ENCODE data around the gene NMBR. TPM values are rescaled to one million over a fixed set of nuclear protein-coding genes. Genes with fewer than 3 reads are reported as not detected.

NMBR gene
- total and polyA plus RNA-seq, 2 of the 8 experiments (the other 6 are each of a cell fraction or from before 2014, with no cell fraction given), result 0.08 TPM; not detected in 1

GRCh38 chr6:142117366-142117765 lies 29.6 kb downstream of the NMBR start:
- Histone ChIP-seq H4K20me1 (replicated peaks in 1 of 2; ENCODE audit: control insufficient read depth in 1 of 2, insufficient read depth in 2 of 2, low read length in 2 of 2) (no peaks in the 10 kb centered on the region), H2BK15ac (ENCODE audit: low read length) (no peak overlapping the region), H2AK5ac (ENCODE audit: low read depth, low read length) (no peak overlapping the region), H2BK20ac (ENCODE audit: low read length) (no peak overlapping the region), H3K4me3 (ENCODE audit: extremely low read depth in 1 of 4, insufficient read depth in 2 of 4, low read depth in 3 of 4, low read length in 4 of 4) (no peak overlapping the region), H3K4ac (replicated peaks; ENCODE audit: insufficient read length, low read depth, low read length) (no peak overlapping the region), H3K56ac (replicated peaks; ENCODE audit: insufficient read length, low read depth, low read length) (no peak overlapping the region), H3K23ac (ENCODE audit: insufficient read length) (no peak overlapping the region), H3K27me3 (replicated peaks in 1 of 4; ENCODE audit: control insufficient read depth in 3 of 4, extremely low read depth in 1 of 4, insufficient read depth in 3 of 4, low read length in 3 of 4) (no peaks in the 10 kb centered on the region), H3K27ac (ENCODE audit: low read depth, low read length) (no peak overlapping the region), H3K14ac (ENCODE audit: insufficient read length) (no peak overlapping the region), H3K79me2 (ENCODE audit: control insufficient read depth in 1 of 2, insufficient read depth in 2 of 2, low read length in 2 of 2) (no peaks in the 10 kb centered on the region), H2BK120ac (replicated peaks; ENCODE audit: low read depth, low read length) (no peak overlapping the region), H3K4me1 (replicated peaks in 1 of 4; ENCODE audit: control insufficient read depth in 3 of 4, insufficient read depth in 4 of 4, low read length in 3 of 4) (no peaks in the 10 kb centered on the region), H3K9ac (replicated peaks in 1 of 4; ENCODE audit: extremely low read depth in 1 of 4, low read depth in 3 of 4, low read length in 3 of 4) (no peak overlapping the region), H3K79me1 (ENCODE audit: low read depth, low read length) (no peaks in the 10 kb centered on the region), H3K36me3 (ENCODE audit: control insufficient read depth in 2 of 4, insufficient read depth in 4 of 4, low read length in 3 of 4) (no peaks in the 10 kb centered on the region), H3K9me3 (ENCODE audit: insufficient read depth in 2 of 2, low read depth in 1 of 2, low read length in 1 of 2) (no peaks in the 10 kb centered on the region), H2BK12ac (ENCODE audit: low read depth, low read length) (no peak overlapping the region), H4K8ac (ENCODE audit: extremely low read depth, insufficient read depth, low read length) (no peak overlapping the region), H2BK5ac (ENCODE audit: low read depth, low read length) (no peak overlapping the region), H2AFZ (ENCODE audit: low read length) (no peak overlapping the region), H4K91ac (replicated peaks; ENCODE audit: insufficient read length, low read length) (no peak overlapping the region), H3K18ac (ENCODE audit: extremely low read depth, low read length) (no peak overlapping the region), H3K4me2 (ENCODE audit: insufficient read depth in 1 of 2, low read depth in 2 of 2, low read length in 2 of 2) (no peak overlapping the region), H4K5ac (ENCODE audit: insufficient read length, low read depth, low read length) (no peak overlapping the region), H3K23me2 (ENCODE audit: low read depth, low read length) (no peaks in the 10 kb centered on the region)
- no peak for TF ChIP-seq SRF (IDR thresholded peaks at IDR 0.05; ENCODE audit: low read depth, low read length)
- no peak for DNase-seq (ENCODE audit: low read depth in 1 of 2, low spot score in 2 of 2)
- CTCF ChIA-PET (ENCODE audit: partially characterized antibody), result interaction anchor here (0.7 kb wide), 1 partner anchor 506 kb away, joined by 3 read pairs; no protein-coding TSS in a partner anchor
- FAIRE-seq, result no peak
- WGBS, 2 experiments (ENCODE audit: extremely low coverage in 1 of 2, insufficient coverage in 1 of 2, insufficient read length in 1 of 2, insufficient replicate concordance in 2 of 2, low coverage in 1 of 2, low lambda C conversion rate in 2 of 2, missing lambda C conversion rate in 1 of 2), result 84% methylated on average over 2 of the region's 2 CpGs; no CpG with 5 or more reads in 1 of the 2 experiments
- POLR2A ChIA-PET (ENCODE audit: partially characterized antibody), result no interaction called here

Measured in H1 (cell line).